ENCODE measurements around the gene KCNK16.

KCNK16 gene

GRCh38 chr6:39303425-39304153 lies 18.9 kb downstream of the KCNK16 start (continued):
- TF ChIP-seq PATZ1 (CRISPR knock-in tag; IDR thresholded peaks at IDR 0.05; ENCODE audit: borderline replicate concordance), result no peak
- no peak for TF ChIP-seq TOX (CRISPR knock-in tag; IDR thresholded peaks at IDR 0.05; ENCODE audit: borderline replicate concordance)
- TF ChIP-seq OSR1 (CRISPR knock-in tag; IDR thresholded peaks at IDR 0.05), result no peak
- no peak for TF ChIP-seq GLIS3 (CRISPR knock-in tag; IDR thresholded peaks at IDR 0.05)
- TF ChIP-seq ZFP30 (CRISPR knock-in tag; IDR thresholded peaks at IDR 0.05), result no peak
- no peak for TF ChIP-seq TCF4 (CRISPR knock-in tag; IDR thresholded peaks at IDR 0.05; ENCODE audit: borderline replicate concordance)
- TF ChIP-seq CSDC2 (CRISPR knock-in tag; IDR thresholded peaks at IDR 0.05), result no peak
- no peak for TF ChIP-seq BACH2 (CRISPR knock-in tag; IDR thresholded peaks at IDR 0.05; ENCODE audit: borderline replicate concordance)

GRCh38 chr6:39302669-39303424 lies 19.7 kb downstream of the KCNK16 start:
- TF ChIP-seq PPARA (CRISPR knock-in tag; IDR thresholded peaks at IDR 0.05; ENCODE audit: borderline replicate concordance), result no peak
- no peak for TF ChIP-seq TOX (CRISPR knock-in tag; IDR thresholded peaks at IDR 0.05; ENCODE audit: borderline replicate concordance)
- TF ChIP-seq GLIS3 (CRISPR knock-in tag; IDR thresholded peaks at IDR 0.05), result no peak
- no peak for TF ChIP-seq TSHZ2 (CRISPR knock-in tag; IDR thresholded peaks at IDR 0.05)
- ATAC-seq, result peak; percentile 97

- TF ChIP-seq PPARA (CRISPR knock-in tag; IDR thresholded peaks at IDR 0.05; ENCODE audit: borderline replicate concordance) (no peak), CSDC2 (CRISPR knock-in tag; IDR thresholded peaks at IDR 0.05) (no peak), BACH2 (CRISPR knock-in tag; IDR thresholded peaks at IDR 0.05; ENCODE audit: borderline replicate concordance) (no peak), ZNF565 (CRISPR knock-in tag; conservative IDR thresholded peaks at IDR 0.05; ENCODE audit: low read depth) (no peak), ZNF70 (CRISPR knock-in tag; IDR thresholded peaks at IDR 0.05) (no peak), ZFP30 (CRISPR knock-in tag; IDR thresholded peaks at IDR 0.05) (no peak), ZC3H10 (CRISPR knock-in tag; IDR thresholded peaks at IDR 0.05) (no peak), POU6F1 (CRISPR knock-in tag; IDR thresholded peaks at IDR 0.05; ENCODE audit: borderline replicate concordance, low read depth) (no peak)
- no peak for ATAC-seq
Observed at GRCh38 chr6:39302011-39302410, 20.5 kb downstream of the KCNK16 start.

GRCh38 chr6:39301606-39302005 lies 20.9 kb downstream of the KCNK16 start:
- TF ChIP-seq ZNF70 (CRISPR knock-in tag; IDR thresholded peaks at IDR 0.05) (no peak), RARB (CRISPR knock-in tag; IDR thresholded peaks at IDR 0.05) (no peak), PPARA (CRISPR knock-in tag; IDR thresholded peaks at IDR 0.05; ENCODE audit: borderline replicate concordance) (no peak), TSHZ2 (CRISPR knock-in tag; IDR thresholded peaks at IDR 0.05) (no peak), OSR1 (CRISPR knock-in tag; IDR thresholded peaks at IDR 0.05) (no peak), ZNF8 (CRISPR knock-in tag; IDR thresholded peaks at IDR 0.05) (no peak), TOX (CRISPR knock-in tag; IDR thresholded peaks at IDR 0.05; ENCODE audit: borderline replicate concordance) (no peak), ZFP3 (CRISPR knock-in tag; IDR thresholded peaks at IDR 0.05) (no peak), ESRRG (CRISPR knock-in tag; IDR thresholded peaks at IDR 0.05) (no peak), ISL1 (CRISPR knock-in tag; IDR thresholded peaks at IDR 0.05) (no peak), TCF4 (CRISPR knock-in tag; IDR thresholded peaks at IDR 0.05; ENCODE audit: borderline replicate concordance) (no peak), POU6F1 (CRISPR knock-in tag; IDR thresholded peaks at IDR 0.05; ENCODE audit: borderline replicate concordance, low read depth) (no peak)
- ATAC-seq, result no peak

Data from SK-N-SH treated with all-trans-retinoic acid at 6 μM for 48 hours (cell line).